22Rv1 (cell line): ENCODE data around the gene TEKT5.
"Not testable (repeated sequence)": the region's sequence is repeated elsewhere in the genome, so short reads cannot be mapped to it uniquely, and the experiment has no call there.

Source experiments
- H3K27ac ChIP-seq: fragments of 450-650 bp; 2 replicates; pipeline ENCODE4 v1.5.1; 2017
- ZFX ChIP-seq: fragments of 450-650 bp; IDR thresholded peaks from 2 replicates; pipeline ENCODE4 v1.6.1; 2017; ENCODE audit warnings: antibody characterized with exemption, borderline replicate concordance
- TF ChIP-seq, protein P1 (sequence below): fragments of 450-650 bp; IDR thresholded peaks from 2 replicates; pipeline ENCODE4 v1.5.1; 2017; ENCODE audit warnings: mild to moderate bottlenecking

Gene TEKT5

DNA sequence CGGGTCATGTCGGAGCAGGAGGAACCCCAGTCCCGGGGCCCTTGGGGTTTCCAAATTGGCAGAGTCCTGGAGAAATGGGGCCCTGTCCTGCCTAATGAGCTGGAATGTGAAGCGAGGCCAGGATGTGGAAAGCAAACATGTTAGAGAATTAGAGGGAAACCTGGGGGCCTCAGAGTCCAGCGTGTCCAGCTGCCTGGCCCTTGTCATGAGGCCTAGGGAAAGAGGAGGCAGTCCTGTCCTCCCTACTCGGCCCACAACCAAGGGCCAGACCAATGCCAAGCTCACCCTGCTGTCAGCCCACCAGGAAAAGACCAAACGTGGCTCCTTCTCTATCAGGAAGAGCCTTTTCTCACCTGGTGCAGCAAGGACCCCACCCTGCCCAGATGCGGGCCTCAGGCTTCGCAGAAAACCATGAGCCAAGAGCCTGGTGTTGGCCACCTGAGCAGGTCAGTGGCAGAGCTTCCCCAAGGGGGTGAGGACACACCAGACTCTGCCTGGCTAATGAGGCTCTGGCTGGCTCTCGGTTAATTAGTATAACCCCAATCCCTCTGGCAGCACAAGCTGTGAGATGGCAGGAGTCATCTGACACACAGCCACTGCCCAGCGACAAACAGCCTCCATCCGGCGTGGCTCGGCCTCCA, 10.1 kb downstream of the TEKT5 start:
- TF ChIP-seq ZFX, result no peak
- TF ChIP-seq, protein P1, sequence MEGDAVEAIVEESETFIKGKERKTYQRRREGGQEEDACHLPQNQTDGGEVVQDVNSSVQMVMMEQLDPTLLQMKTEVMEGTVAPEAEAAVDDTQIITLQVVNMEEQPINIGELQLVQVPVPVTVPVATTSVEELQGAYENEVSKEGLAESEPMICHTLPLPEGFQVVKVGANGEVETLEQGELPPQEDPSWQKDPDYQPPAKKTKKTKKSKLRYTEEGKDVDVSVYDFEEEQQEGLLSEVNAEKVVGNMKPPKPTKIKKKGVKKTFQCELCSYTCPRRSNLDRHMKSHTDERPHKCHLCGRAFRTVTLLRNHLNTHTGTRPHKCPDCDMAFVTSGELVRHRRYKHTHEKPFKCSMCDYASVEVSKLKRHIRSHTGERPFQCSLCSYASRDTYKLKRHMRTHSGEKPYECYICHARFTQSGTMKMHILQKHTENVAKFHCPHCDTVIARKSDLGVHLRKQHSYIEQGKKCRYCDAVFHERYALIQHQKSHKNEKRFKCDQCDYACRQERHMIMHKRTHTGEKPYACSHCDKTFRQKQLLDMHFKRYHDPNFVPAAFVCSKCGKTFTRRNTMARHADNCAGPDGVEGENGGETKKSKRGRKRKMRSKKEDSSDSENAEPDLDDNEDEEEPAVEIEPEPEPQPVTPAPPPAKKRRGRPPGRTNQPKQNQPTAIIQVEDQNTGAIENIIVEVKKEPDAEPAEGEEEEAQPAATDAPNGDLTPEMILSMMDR, result no peak
- H3K27ac ChIP-seq, result no peak overlapping the region

DNA sequence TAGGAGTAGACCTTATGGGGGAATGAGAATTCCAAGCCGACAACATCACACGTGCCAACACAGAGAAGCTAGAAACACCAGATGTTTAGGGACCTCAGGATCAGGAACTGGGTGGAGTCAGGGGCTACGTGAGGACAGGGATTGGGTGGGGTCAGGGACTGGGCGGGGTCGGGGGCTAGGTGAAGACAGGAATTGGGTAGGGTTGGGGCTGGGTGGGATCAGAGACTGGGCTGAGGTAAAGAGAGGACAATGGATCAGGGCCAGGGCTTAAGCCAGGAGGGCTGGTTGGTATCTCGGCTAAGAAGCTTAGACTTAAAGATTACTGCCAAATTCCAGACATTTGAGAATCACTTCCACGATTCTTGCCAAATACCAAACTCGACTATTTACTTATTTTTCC, 11.6 kb downstream of the TEKT5 start:
- TF ChIP-seq, protein P1, result no peak
- TF ChIP-seq ZFX, result no peak
- no peak overlapping the region for H3K27ac ChIP-seq

DNA sequence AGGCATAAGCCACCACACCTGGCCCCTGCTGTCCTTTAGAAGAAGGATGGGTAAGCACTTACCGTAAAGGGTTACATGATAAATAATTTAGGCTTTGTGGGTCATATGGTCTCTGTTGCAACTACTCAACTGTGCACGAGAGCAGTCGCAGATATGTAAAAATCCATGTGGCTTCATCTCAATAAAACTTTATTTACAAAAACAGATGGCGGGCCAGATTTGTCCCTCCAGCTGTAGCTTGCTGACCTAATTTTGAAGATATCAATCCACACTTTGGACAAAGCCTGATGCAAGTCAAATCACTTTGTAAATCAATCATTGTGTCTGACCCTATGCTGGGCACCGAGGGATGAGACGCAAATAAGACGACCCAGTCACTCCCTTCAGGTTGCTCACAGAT, 12.1 kb downstream of the TEKT5 start:
- TF ChIP-seq, protein P1, result no peak
- no peak for TF ChIP-seq ZFX

DNA sequence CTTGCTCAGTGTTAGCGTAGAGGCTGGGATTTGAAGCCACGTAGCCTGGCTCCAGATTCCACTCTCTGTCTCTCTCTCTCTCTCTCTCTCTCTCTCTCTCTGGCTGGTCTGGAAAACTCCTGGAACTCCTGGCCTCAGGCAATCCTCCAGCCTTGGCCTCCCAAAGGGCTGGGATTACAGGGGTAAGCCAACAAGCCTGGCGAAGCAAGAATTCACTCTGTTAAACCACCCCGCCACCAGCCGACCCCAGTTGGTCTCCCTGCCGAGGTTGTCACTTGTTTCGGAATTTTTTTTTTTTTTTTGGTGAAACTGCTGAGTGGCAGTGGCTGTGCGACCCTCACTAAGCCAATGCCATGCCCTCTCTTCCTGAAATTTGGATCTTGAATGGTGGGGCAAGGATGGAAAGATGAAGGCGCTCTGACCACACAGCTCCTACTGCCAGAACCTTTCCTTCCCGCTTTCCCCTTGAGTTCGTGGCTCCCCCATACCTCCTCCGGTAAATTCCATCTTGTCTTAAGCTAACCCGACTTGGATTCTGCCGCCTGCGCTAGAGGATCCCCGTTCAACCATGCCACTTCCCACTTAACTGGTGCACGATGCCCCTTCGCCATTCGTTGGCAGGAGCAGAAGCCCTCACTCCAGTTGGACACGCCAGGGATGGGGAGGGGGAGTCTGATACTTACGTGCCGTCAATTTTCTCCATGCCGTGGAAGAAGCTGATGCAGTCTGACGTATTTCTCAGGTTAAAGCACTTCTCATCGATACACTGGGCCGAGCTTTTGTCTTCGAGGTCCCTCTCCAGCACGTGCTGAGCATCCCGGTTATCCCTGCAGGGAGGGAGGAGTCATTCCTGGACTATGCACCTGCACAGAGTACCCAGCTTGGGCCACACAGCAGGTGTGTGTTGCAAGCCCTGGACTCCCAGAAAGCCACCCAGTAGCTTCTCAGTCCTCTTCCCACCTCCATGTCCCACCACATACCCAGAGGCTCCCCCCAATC, 13.1 kb downstream of the TEKT5 start:
- no peak overlapping the region for H3K27ac ChIP-seq
- TF ChIP-seq ZFX, result no peak
- TF ChIP-seq, protein P1, result no peak

More for the DNA sequence above, 12.1 kb downstream of the TEKT5 start:
- H3K27ac ChIP-seq, result no peak overlapping the region

DNA sequence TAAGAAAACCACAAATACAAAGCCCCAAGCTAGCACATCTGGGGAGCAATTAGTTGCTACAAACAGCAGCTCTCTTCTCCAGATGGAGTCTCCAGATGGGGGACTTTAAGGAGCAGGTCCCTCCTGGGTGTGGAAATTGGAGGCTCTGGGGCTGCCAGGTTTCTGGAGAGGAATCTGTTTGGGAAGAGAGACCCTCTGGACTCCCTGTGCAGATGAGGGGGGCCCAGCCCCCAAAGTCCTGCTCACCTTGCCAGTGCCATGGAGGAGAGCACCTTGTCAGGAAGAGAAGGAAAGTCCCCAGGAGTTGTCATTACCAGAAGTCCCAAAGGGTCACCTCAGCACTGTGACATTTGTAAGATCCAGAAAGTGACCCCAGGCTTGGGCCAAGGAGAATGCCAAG, 14.8 kb downstream of the TEKT5 start:
- no peak for TF ChIP-seq ZFX
- TF ChIP-seq, protein P1, result no peak

DNA sequence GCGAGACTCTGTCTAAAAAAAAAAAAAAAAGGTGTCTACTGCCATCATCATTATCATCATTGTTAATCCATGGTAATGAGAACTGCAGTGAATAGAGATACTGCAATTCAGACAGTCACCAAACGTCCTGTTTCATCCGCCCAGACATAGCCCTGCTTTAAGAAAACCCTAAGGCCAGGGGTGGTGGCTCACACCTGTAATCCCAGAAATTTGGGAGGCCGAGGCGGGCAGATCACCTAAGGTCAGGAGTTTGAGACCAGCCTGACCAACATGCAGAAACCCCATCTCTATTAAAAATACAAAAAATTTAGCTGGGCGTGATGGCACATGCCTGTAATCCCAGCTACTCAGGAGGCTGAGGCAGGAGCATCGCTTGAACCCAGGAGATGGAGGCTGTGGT, 15.3 kb downstream of the TEKT5 start:
- not testable (repeated sequence) for H3K27ac ChIP-seq

More for the DNA sequence above, 14.8 kb downstream of the TEKT5 start:
- no peak overlapping the region for H3K27ac ChIP-seq

GRCh38 chr16:10678655-10679054, 16.1 kb downstream of the TEKT5 start:
- TF ChIP-seq, protein P1, result no peak
- TF ChIP-seq ZFX, result no peak

More at GRCh38 chr16:10678655-10679054, 16.1 kb downstream of the TEKT5 start:
- H3K27ac ChIP-seq, result no peak overlapping the region
